GM12878 (cell line): ENCODE data around the gene GALE. TPM values are rescaled to one million over a fixed set of nuclear protein-coding genes. Genes with fewer than 3 reads are reported as not detected.

ENCODE experiments used
- BHLHE40 ChIP-seq, 2 experiments: fragments of 450-650 bp in 1 of 2; IDR thresholded peaks; 2 replicates each; pipeline ENCODE4 v1.6.1; 2011 to 2017; ENCODE audit warnings: low read depth in 2 of 2, borderline replicate concordance in 1 of 2, improper control_type of control experiment in 1 of 2, low read length in 1 of 2, mild to moderate bottlenecking in 1 of 2
- E2F4 ChIP-seq: IDR thresholded peaks from 2 replicates; pipeline ENCODE4 v1.6.1; 2012; ENCODE audit warnings: low read depth, low read length, improper control_type of control experiment
- EGR1 ChIP-seq, 2 experiments: IDR thresholded peaks; 1 replicate in 1 of 2; 2 replicates in 1 of 2; pipeline ENCODE4 v1.6.1; 2011 to 2012; ENCODE audit warnings: low read depth in 2 of 2, low read length in 2 of 2, borderline replicate concordance in 1 of 2, mild to moderate bottlenecking in 1 of 2, moderate library complexity in 1 of 2
- FOS ChIP-seq: IDR thresholded peaks from 3 replicates; pipeline ENCODE4 v1.6.1; 2011; ENCODE audit warnings: borderline replicate concordance; ENCODE audit not compliant: insufficient read length; ENCODE audit errors: extremely low read depth
- GATAD2B ChIP-seq: fragments of 450-650 bp; conservative IDR thresholded peaks from 2 replicates; pipeline ENCODE4 v1.6.1; 2017; ENCODE audit warnings: low read depth, mild to moderate bottlenecking, moderate library complexity
- HCFC1 ChIP-seq: fragments of 150-350 bp; IDR thresholded peaks from 2 replicates; pipeline ENCODE4 v1.6.1; 2014; ENCODE audit warnings: low read length
- IRF4 ChIP-seq: IDR thresholded peaks from 2 replicates; pipeline ENCODE4 v1.6.1; 2011; ENCODE audit warnings: low read depth, low read length
- KAT2A ChIP-seq: conservative IDR thresholded peaks from 2 replicates; pipeline ENCODE4 v1.6.1; 2011; ENCODE audit warnings: low read depth, low read length; ENCODE audit not compliant: control insufficient read depth
- LARP7 ChIP-seq: fragments of 450-650 bp; IDR thresholded peaks from 2 replicates; pipeline ENCODE4 v1.6.1; 2017; ENCODE audit warnings: mild to moderate bottlenecking
- MXI1 ChIP-seq: fragments of 150-350 bp; IDR thresholded peaks from 2 replicates; pipeline ENCODE4 v1.6.1; 2011; ENCODE audit warnings: low read depth, mild to moderate bottlenecking, inconsistent platforms, low read length, improper control_type of control experiment
- MYB ChIP-seq: fragments of 150-350 bp; IDR thresholded peaks from 2 replicates; pipeline ENCODE4 v1.6.1; 2014; ENCODE audit warnings: mild to moderate bottlenecking, low read depth, low read length, borderline replicate concordance
- NBN ChIP-seq: fragments of 450-650 bp; IDR thresholded peaks from 2 replicates; pipeline ENCODE4 v1.6.1; 2016
- POLR2A ChIP-seq: IDR thresholded peaks from 2 replicates; pipeline ENCODE4 v1.6.1; 2011; ENCODE audit warnings: low read depth, mild to moderate bottlenecking, low read length
- POLR2AphosphoS2 ChIP-seq: IDR thresholded peaks from 2 replicates; pipeline ENCODE4 v1.6.1; 2011; ENCODE audit warnings: low read depth, mild to moderate bottlenecking, low read length, improper control_type of control experiment, moderate library complexity
- POU2F2 ChIP-seq: IDR thresholded peaks from 3 replicates; pipeline ENCODE4 v1.6.1; 2011; ENCODE audit warnings: low read depth, mild to moderate bottlenecking, low read length, borderline replicate concordance
- RAD51 ChIP-seq: fragments of 450-650 bp; IDR thresholded peaks from 2 replicates; pipeline ENCODE4 v1.6.1; 2016; ENCODE audit warnings: moderate library complexity, mild to moderate bottlenecking, inconsistent platforms
- RB1 ChIP-seq: fragments of 450-650 bp; formaldehyde crosslinking; IDR thresholded peaks from 2 replicates; pipeline ENCODE4 v1.6.1; 2017; ENCODE audit warnings: mild to moderate bottlenecking, borderline replicate concordance
- SMAD1 ChIP-seq: fragments of 450-650 bp; IDR thresholded peaks from 2 replicates; pipeline ENCODE4 v1.6.1; 2018; ENCODE audit warnings: mild to moderate bottlenecking, low read depth; ENCODE audit not compliant: partially characterized antibody
- SMAD5 ChIP-seq: IDR thresholded peaks from 2 replicates; pipeline ENCODE4 v1.6.1; 2016; ENCODE audit warnings: antibody characterized with exemption, low read depth
- SPI1 ChIP-seq: IDR thresholded peaks from 2 replicates; pipeline ENCODE4 v1.6.1; 2011; ENCODE audit warnings: low read depth, mild to moderate bottlenecking, low read length, moderate library complexity, borderline replicate concordance; ENCODE audit not compliant: insufficient read depth
- SREBF1 ChIP-seq: IDR thresholded peaks from 2 replicates; pipeline ENCODE4 v1.6.1; 2012; ENCODE audit warnings: mild to moderate bottlenecking, low read length
- TCF3 ChIP-seq: IDR thresholded peaks from 2 replicates; pipeline ENCODE4 v1.6.1; 2012; ENCODE audit warnings: low read depth, mild to moderate bottlenecking, low read length, borderline replicate concordance; ENCODE audit not compliant: insufficient read depth
- YY1 ChIP-seq: IDR thresholded peaks from 2 replicates; pipeline ENCODE4 v1.6.1; 2011; ENCODE audit warnings: low read depth, mild to moderate bottlenecking, low read length
- ZNF217 ChIP-seq: fragments of 450-650 bp; IDR thresholded peaks from 2 replicates; pipeline ENCODE4 v1.6.1; 2017; ENCODE audit warnings: antibody characterized with exemption, mild to moderate bottlenecking
- ZNF274 ChIP-seq: IDR thresholded peaks from one replicate; pipeline ENCODE4 v1.8.0; 2011; ENCODE audit not compliant: insufficient read length, insufficient read depth
- polyA plus RNA-seq, 11 experiments: library from polyadenylated mRNA; depleted of rRNA in 4 of 11; unstranded in 6 of 11; stranded (reverse) in 5 of 11; fragments of >200 nt; fragmentation: Nextera tagmentation in 4 of 11; fragmentation: Illumina TruSeq in 1 of 11; extraction: Ambion mirVana in 4 of 11; extraction: Trizol in 1 of 11; gene quantifications; 1 replicate in 1 of 11; 2 replicates in 10 of 11; pipeline versions ENCODE4 v1.2.1 to v1.2.3, GENCODE V29; 2011 to 2016; ENCODE audit warnings: inconsistent platforms in 2 of 11, missing spikeins in 2 of 11, low read depth in 1 of 11
- total RNA-seq, 4 experiments: library from RNA; depleted of rRNA in 3 of 4; stranded (reverse); fragments of >200 nt in 3 of 4; fragmentation: Illumina TruSeq in 1 of 4; extraction: Trizol in 1 of 4; gene quantifications; 2 replicates each; pipeline versions ENCODE4 v1.2.1 to v1.2.3, GENCODE V29; 2013 to 2021
- TF ChIP-seq, protein P1 (sequence below): IDR thresholded peaks from 2 replicates; pipeline ENCODE4 v1.6.1; 2011; ENCODE audit warnings: low read depth, mild to moderate bottlenecking, low read length, moderate library complexity, borderline replicate concordance; ENCODE audit errors: extremely low read depth
- TF ChIP-seq, protein P2 (sequence below): fragments of 450-650 bp; IDR thresholded peaks from 2 replicates; pipeline ENCODE4 v1.6.1; 2017; ENCODE audit warnings: mild to moderate bottlenecking, moderate library complexity

The GALE gene
- total and polyA plus RNA-seq, 10 of the 15 experiments (the other 5 are each of a cell fraction or from before 2014, with no cell fraction given): 4.2 to 93.7 (median 40.4) TPM

- TF ChIP-seq POU2F2 (peak; percentile 86; the same call in 2 of the 3 replicates), E2F4 (no peak), IRF4 (0 out of 2 replicates have a peak, but pooled peaks have one; percentile 29), YY1 (peak; percentile 99), FOS (no peak), BHLHE40 (IDR thresholded peaks at IDR 0.05; ENCODE audit: borderline replicate concordance in 1 of 2, low read depth in 2 of 2, low read length in 1 of 2) (peak; percentile 83 to 93), EGR1 (IDR thresholded peaks at IDR 0.05; ENCODE audit: borderline replicate concordance in 1 of 2, low read depth in 2 of 2, low read length in 2 of 2) (peak in 1 of 2 experiments; percentile 96; a peak in 2 of 3 replicates), MYB (no peak), RAD51 (peak; percentile 84), TCF3 (peak; percentile 97), HCFC1 (peak; percentile 65), SMAD1 (no peak), KAT2A (no peak), POLR2AphosphoS2 (peak; percentile 84), GATAD2B (peak; percentile 66; the same call in 1 of the 2 replicates), ZNF217 (no peak), POLR2A (peak; percentile 99), LARP7 (peak; percentile 85), RB1 (peak; percentile 65; the same call in 1 of the 2 replicates), SMAD5 (peak; percentile 87), SREBF1 (0 out of 2 replicates have a peak, but pooled peaks have one; percentile 18), NBN (peak; percentile 76; the same call in 1 of the 2 replicates), SPI1 (peak; percentile 40; the same call in 1 of the 2 replicates), ZNF274 (no peak), MXI1 (peak; percentile 79; the same call in 1 of the 2 replicates)
- TF ChIP-seq, protein P1, sequence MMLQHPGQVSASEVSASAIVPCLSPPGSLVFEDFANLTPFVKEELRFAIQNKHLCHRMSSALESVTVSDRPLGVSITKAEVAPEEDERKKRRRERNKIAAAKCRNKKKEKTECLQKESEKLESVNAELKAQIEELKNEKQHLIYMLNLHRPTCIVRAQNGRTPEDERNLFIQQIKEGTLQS: peak; percentile 79
- TF ChIP-seq, protein P2, sequence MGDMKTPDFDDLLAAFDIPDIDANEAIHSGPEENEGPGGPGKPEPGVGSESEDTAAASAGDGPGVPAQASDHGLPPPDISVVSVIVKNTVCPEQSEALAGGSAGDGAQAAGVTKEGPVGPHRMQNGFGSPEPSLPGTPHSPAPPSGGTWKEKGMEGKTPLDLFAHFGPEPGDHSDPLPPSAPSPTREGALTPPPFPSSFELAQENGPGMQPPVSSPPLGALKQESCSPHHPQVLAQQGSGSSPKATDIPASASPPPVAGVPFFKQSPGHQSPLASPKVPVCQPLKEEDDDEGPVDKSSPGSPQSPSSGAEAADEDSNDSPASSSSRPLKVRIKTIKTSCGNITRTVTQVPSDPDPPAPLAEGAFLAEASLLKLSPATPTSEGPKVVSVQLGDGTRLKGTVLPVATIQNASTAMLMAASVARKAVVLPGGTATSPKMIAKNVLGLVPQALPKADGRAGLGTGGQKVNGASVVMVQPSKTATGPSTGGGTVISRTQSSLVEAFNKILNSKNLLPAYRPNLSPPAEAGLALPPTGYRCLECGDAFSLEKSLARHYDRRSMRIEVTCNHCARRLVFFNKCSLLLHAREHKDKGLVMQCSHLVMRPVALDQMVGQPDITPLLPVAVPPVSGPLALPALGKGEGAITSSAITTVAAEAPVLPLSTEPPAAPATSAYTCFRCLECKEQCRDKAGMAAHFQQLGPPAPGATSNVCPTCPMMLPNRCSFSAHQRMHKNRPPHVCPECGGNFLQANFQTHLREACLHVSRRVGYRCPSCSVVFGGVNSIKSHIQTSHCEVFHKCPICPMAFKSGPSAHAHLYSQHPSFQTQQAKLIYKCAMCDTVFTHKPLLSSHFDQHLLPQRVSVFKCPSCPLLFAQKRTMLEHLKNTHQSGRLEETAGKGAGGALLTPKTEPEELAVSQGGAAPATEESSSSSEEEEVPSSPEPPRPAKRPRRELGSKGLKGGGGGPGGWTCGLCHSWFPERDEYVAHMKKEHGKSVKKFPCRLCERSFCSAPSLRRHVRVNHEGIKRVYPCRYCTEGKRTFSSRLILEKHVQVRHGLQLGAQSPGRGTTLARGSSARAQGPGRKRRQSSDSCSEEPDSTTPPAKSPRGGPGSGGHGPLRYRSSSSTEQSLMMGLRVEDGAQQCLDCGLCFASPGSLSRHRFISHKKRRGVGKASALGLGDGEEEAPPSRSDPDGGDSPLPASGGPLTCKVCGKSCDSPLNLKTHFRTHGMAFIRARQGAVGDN: peak; percentile 65; the same call in 1 of the 2 replicates
These were observed 24.7 kb upstream of the GALE start, which contains the start of gene HMGCL (continued) for GRCh38 chr1:23825076-23825761.
